Right lobe of liver (tissue), 6 donors: Measurements from ENCODE around the gene IL27RA. TPM values are rescaled to one million over a fixed set of nuclear protein-coding genes. Genes with fewer than 3 reads are reported as not detected.

Experiments used
- ATAC-seq, 4 donors: fragments of 200-7000 bp; cut with Tn5 transposase; one replicate each; pipeline ENCODE4 v1.9.1; 2020; ENCODE audit warnings: mild to moderate bottlenecking in 4 of 4, moderate library complexity in 4 of 4
- DNase-seq, 3 donors: peaks; one replicate each; pipeline ENCODE4 v3.0.0-alpha.2; 2020
- H3K27ac ChIP-seq, 3 donors: fragments of 200-600 bp; one replicate each; pipeline ENCODE4 v1.8.0; 2022
- H3K27me3 ChIP-seq, 2 donors: fragments of 200-600 bp; one replicate each; pipeline ENCODE4 v1.8.0; 2022
- H3K36me3 ChIP-seq, 4 donors: fragments of 200-600 bp; sonication (generic) in 1 of 4; one replicate each; pipeline versions ENCODE4 v1.5.1 to v1.8.0; 2017 to 2022; ENCODE audit warnings: control low read depth in 1 of 4
- H3K4me1 ChIP-seq, 4 donors: fragments of 200-600 bp; sonication (generic) in 1 of 4; one replicate each; pipeline versions ENCODE4 v1.5.1 to v1.8.0; 2017 to 2022; ENCODE audit warnings: control low read depth in 1 of 4
- H3K4me3 ChIP-seq, 3 donors: fragments of 200-600 bp; one replicate each; pipeline ENCODE4 v1.8.0; 2022
- H3K9me3 ChIP-seq, 4 donors: fragments of 200-600 bp; sonication (generic) in 1 of 4; one replicate each; pipeline versions ENCODE4 v1.5.1 to v1.8.0; 2017 to 2022; ENCODE audit warnings: control low read depth in 1 of 4
- POLR2A ChIP-seq: fragments of 450-650 bp; IDR thresholded peaks from one replicate; pipeline ENCODE4 v1.6.1; 2017; ENCODE audit warnings: antibody characterized with exemption, mild to moderate bottlenecking
- WGBS: methylation state at CpG from one replicate; pipeline ENCODE4 v1.1.6; 2018; ENCODE audit warnings: low coverage, low lambda C conversion rate; ENCODE audit not compliant: insufficient coverage; ENCODE audit errors: missing lambda C conversion rate; 5-methylcytosine and 5-hydroxymethylcytosine counted together
- intact Hi-C, 2 donors: fragments of 100-400 bp; cut with DNase I; formaldehyde crosslinking; loops; one replicate each; pipeline versions ENCODE4 v1.11.2 to v1.14.1; 2022
- total RNA-seq, 6 experiments: library from RNA; depleted of rRNA in 2 of 6; stranded (reverse); fragments of >200 nt in 2 of 6; fragmentation: NEBNext Ultra II Directional in 3 of 6; extraction: Animal tissue kit (Norgen Biotek cat#: 25700) in 3 of 6; gene quantifications; one replicate each; pipeline versions ENCODE4 v1.1.0 to v1.2.4, GENCODE V29; 2016 to 2023
- TF ChIP-seq, protein P1 (sequence below), 4 donors: fragments of 200-600 bp in 3 of 4; fragments of 450-650 bp in 1 of 4; IDR thresholded peaks; one replicate each; pipeline versions ENCODE4 v1.5.1 to v1.8.0; 2016 to 2022; ENCODE audit warnings: antibody characterized with exemption in 4 of 4, mild to moderate bottlenecking in 2 of 4
- donor health status: DM: no; HTN: yes; CAD: no.
- donor health status: DM: no; HTN: no; CAD: no.
- donor health status: DM: no; HTN: no; CAD: no.
- donor health status: DM: no; HTN: yes; CAD: no.
- donor health status: DM: no; HTN: yes; CAD: no.

The IL27RA gene
- total RNA-seq, 6 experiments from 2014 or later = 1.1 to 3.0 (median 1.5) TPM

DNA sequence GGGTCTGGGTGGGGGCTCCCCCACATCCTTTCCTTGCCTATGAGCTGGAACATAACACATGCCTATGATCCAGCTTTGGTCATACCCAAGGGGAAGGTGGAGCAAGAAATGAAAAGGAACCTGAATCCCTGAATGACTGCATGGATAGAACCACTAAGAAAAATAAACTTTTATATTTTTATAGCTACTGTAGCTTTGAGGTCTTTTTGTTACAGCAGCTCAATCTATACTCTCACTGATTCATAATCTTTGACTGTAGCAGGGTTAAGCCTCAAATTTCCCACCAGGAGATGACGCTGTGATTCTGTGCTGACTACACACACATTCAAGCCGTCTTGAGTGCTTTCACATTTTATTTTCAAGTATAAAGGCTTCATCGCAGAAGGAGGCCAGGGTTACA is 21.5 kb downstream of the IL27RA start:
- H3K4me1 ChIP-seq = no peaks in the 10 kb centered on the region
- ATAC-seq (no peak), DNase-seq (no peak)
- TF ChIP-seq POLR2A = no peak
- TF ChIP-seq, protein P1, sequence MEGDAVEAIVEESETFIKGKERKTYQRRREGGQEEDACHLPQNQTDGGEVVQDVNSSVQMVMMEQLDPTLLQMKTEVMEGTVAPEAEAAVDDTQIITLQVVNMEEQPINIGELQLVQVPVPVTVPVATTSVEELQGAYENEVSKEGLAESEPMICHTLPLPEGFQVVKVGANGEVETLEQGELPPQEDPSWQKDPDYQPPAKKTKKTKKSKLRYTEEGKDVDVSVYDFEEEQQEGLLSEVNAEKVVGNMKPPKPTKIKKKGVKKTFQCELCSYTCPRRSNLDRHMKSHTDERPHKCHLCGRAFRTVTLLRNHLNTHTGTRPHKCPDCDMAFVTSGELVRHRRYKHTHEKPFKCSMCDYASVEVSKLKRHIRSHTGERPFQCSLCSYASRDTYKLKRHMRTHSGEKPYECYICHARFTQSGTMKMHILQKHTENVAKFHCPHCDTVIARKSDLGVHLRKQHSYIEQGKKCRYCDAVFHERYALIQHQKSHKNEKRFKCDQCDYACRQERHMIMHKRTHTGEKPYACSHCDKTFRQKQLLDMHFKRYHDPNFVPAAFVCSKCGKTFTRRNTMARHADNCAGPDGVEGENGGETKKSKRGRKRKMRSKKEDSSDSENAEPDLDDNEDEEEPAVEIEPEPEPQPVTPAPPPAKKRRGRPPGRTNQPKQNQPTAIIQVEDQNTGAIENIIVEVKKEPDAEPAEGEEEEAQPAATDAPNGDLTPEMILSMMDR (IDR thresholded peaks at IDR 0.05) = no peak
- no peak overlapping the region for H3K4me3 ChIP-seq
- no peaks in the 10 kb centered on the region for H3K9me3 ChIP-seq
- H3K36me3 ChIP-seq = peaks cover 0 to 13% (median 5%) of the 10 kb centered on the region in 4 donors
- no peak overlapping the region for H3K27ac ChIP-seq
- WGBS = 100% methylated on average over 2 of the region's 3 CpGs
- no peaks in the 10 kb centered on the region for H3K27me3 ChIP-seq
- intact Hi-C loops = loop anchor here in 1 of 2 donors (10.0 kb wide), 1 partner anchor 168 kb away; no protein-coding TSS in a partner anchor

DNA sequence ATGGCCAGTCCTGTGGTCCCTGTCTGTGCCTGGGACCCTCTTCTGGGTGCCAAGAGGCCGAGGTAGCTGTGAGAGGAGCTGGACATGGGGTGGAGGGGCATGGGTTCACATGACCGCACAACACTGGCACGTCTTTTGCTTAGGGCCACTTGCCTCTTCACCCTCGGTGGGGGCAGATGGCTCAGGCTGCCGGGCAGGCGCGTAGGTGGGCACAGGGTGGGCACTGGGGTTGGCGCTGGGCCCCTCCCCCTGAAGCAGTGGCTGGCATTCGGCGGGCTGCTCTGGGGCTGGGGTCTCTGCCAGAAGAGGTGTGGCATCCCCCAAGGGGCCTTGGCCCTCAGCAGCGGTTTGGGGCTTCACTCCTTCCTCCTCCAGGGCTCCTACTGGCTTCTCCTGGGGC is 21.9 kb downstream of the IL27RA start:
- Histone ChIP-seq H3K4me1 (no peaks in the 10 kb centered on the region), H3K36me3 (peaks cover 0 to 13% (median 5%) of the 10 kb centered on the region in 4 donors), H3K9me3 (no peaks in the 10 kb centered on the region), H3K4me3 (no peak overlapping the region), H3K27me3 (no peaks in the 10 kb centered on the region), H3K27ac (no peak overlapping the region)
- intact Hi-C loops = loop anchor here in 1 of 2 donors (10.0 kb wide), 1 partner anchor 169 kb away; no protein-coding TSS in a partner anchor
- TF ChIP-seq POLR2A = no peak
- TF ChIP-seq, protein P1 (IDR thresholded peaks at IDR 0.05) = no peak
- WGBS = no CpG with 5 or more reads among the region's 11 CpGs
- no peak for DNase-seq
- peak in 1 of 4 donors; percentile 4 for ATAC-seq

DNA sequence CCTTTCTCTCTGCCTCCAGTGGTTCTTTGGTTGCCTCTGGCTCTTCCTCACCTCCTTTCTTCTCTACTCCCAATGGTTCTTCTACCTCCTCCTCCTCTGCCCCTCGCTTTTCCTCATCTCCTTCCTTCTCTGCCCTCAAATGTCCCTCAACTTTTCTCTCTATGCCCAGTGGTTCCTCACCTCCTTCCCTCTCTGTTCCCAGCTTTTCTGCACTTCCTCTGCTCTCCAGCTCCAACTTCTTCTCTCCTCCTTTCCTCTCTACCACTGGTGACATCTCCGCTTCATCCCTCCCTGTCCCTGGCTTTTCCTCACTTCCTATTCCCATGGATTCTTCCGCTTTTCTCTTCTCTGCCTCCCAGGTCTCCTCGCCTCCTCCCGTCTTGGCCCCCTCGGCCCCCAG is 22.5 kb downstream of the IL27RA start:
- DNase-seq (no peak), ATAC-seq (no peak)
- no peaks in the 10 kb centered on the region for H3K9me3 ChIP-seq
- no peak overlapping the region for H3K27ac ChIP-seq
- H3K4me3 ChIP-seq = no peak overlapping the region
- H3K36me3 ChIP-seq = peaks cover 0 to 13% (median 5%) of the 10 kb centered on the region in 4 donors
- TF ChIP-seq POLR2A = no peak
- TF ChIP-seq, protein P1 (IDR thresholded peaks at IDR 0.05) = no peak
- H3K4me1 ChIP-seq = peaks cover 0 to 3% (median 1%) of the 10 kb centered on the region in 4 donors
- 89% methylated on average over 6 of the region's 6 CpGs for WGBS
- H3K27me3 ChIP-seq = no peaks in the 10 kb centered on the region
- intact Hi-C loops = loop anchor here in 1 of 2 donors (10.0 kb wide), 1 partner anchor 169 kb away; no protein-coding TSS in a partner anchor

DNA sequence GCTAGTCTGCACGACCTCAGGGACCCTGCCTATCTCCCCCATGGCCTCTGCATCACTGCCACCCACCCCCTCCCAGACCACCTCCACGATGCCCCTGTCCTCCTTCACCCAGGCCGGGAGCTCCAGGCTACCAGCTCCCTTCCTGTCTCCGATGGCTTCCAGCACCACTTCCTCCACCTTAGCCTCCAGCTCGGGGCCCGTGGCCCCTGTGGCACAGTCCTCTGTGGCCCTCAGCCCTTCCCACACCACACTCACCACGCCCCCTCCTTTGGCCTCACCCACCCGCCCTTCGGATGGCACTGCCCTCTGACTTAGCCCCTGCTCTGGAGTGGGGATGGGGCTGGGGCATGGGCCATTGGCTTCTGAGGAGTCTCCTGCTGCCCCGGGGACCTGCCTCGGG is 23.2 kb downstream of the IL27RA start:
- no peak for ATAC-seq
- intact Hi-C loops = loop anchor here in 1 of 2 donors (10.0 kb wide), 1 partner anchor 170 kb away; no protein-coding TSS in a partner anchor
- H3K27me3 ChIP-seq = no peaks in the 10 kb centered on the region
- peaks cover 0 to 13% (median 5%) of the 10 kb centered on the region in 4 donors for H3K36me3 ChIP-seq
- TF ChIP-seq POLR2A = no peak
- TF ChIP-seq, protein P1 (IDR thresholded peaks at IDR 0.05) = no peak
- no peak for DNase-seq
- H3K4me1 ChIP-seq = peaks cover 0 to 8% (median 3%) of the 10 kb centered on the region in 4 donors
- H3K4me3 ChIP-seq = no peak overlapping the region
- no peaks in the 10 kb centered on the region for H3K9me3 ChIP-seq
- 63% methylated on average over 8 of the region's 11 CpGs for WGBS
- H3K27ac ChIP-seq = no peak overlapping the region
